Pancreas (tissue), 10 donors: ENCODE data around the gene ATRAID. TPM values are rescaled to one million over a fixed set of nuclear protein-coding genes. Genes with fewer than 3 reads are reported as not detected.

Experiments used
- ATAC-seq, 4 donors: fragments of 200-7000 bp; cut with Tn5 transposase; one replicate each; pipeline versions ENCODE4 v1.8.0 to v1.9.1; 2020; ENCODE audit warnings: mild to moderate bottlenecking in 4 of 4, moderate library complexity in 4 of 4
- DNase-seq, 6 donors: peaks; one replicate each; pipeline ENCODE4 v3.0.0-alpha.2; 2020
- FAIRE-seq: peaks from 2 replicates; lab custom pipeline; 2012; peaks lifted over from hg19 to GRCh38; lab: Jason Lieb, UNC
- H3K27ac ChIP-seq, 4 donors: fragments of 200-600 bp; sonication (generic); 1 replicate in 3 of 4; 2 replicates in 1 of 4; pipeline versions ENCODE4 v1.5.0 to v1.8.0; 2020
- H3K27me3 ChIP-seq, 4 donors: fragments of 200-600 bp; one replicate each; pipeline ENCODE4 v1.8.0; 2021
- H3K36me3 ChIP-seq, 3 donors: fragments of 200-600 bp; sonication (generic) in 1 of 3; one replicate each; pipeline versions ENCODE4 v1.5.0 to v1.8.0; 2020 to 2021
- H3K4me1 ChIP-seq, 3 donors: fragments of 200-600 bp; one replicate each; pipeline ENCODE4 v1.8.0; 2021
- H3K4me3 ChIP-seq, 4 donors: fragments of 200-600 bp; sonication (generic) in 2 of 4; one replicate each; pipeline versions ENCODE4 v1.5.0 to v1.8.0; 2020 to 2021
- H3K9me3 ChIP-seq, 4 donors: fragments of 200-600 bp; one replicate each; pipeline ENCODE4 v1.8.0; 2021
- CTCF ChIP-seq, 4 donors: fragments of 200-600 bp; sonication (generic) in 3 of 4; IDR thresholded peaks; one replicate each; pipeline versions ENCODE4 v1.5.0 to v1.8.0; 2021; ENCODE audit warnings: antibody characterized with exemption in 4 of 4
- WGBS, 2 donors: extraction: QIAGEN DNeasy Blood & Tissue Kit; methylation state at CpG; one replicate each; pipeline ENCODE4 v1.1.7; 2013; 5-methylcytosine and 5-hydroxymethylcytosine counted together
- intact Hi-C, 3 donors: fragments of 100-400 bp; cut with DNase I; formaldehyde crosslinking; loops; one replicate each; pipeline versions ENCODE4 v1.11.1 to v1.14.2; 2022
- polyA plus RNA-seq, 2 donors: library from polyadenylated mRNA; stranded (reverse); fragments of 200-250 nt; gene quantifications; one replicate each; pipeline ENCODE4 v1.2.3, GENCODE V29; 2013
- total RNA-seq, 6 donors: library from RNA; stranded (reverse); fragmentation: NEBNext Ultra II Directional in 4 of 6; extraction: Animal tissue kit (Norgen Biotek cat#: 25700) in 4 of 6; gene quantifications; one replicate each; pipeline versions ENCODE4 v1.2.1 to v1.2.4, GENCODE V29; 2021 to 2023
- donor health status: healthy with polysubstance abuse.
- donor health status: DM: no; HTN: no; CAD: no; lungs with moderate emphysema.
- donor health status: DM: no; HTN: no; CAD: no.
- donor health status: control.
- donor health status: control.
- donor health status: Bipolar disorder and iron deficiency.
- donor health status: DM: yes; HTN: yes; CAD: no.
- donor health status: DM: no; HTN: no; CAD: no.
- donor health status: DM: no; HTN: no; CAD: no.
- donor health status: DM: yes; HTN: yes; CAD: no.

ATRAID gene
- total and polyA plus RNA-seq, 8 donors, result 38.9 to 106 (median 52.6) TPM

GRCh38 chr2:27249159-27249890, 37.5 kb downstream of the ATRAID start:
- Histone ChIP-seq H3K4me1 (no peaks in the 10 kb centered on the region), H3K9me3 (no peaks in the 10 kb centered on the region), H3K4me3 (no peak overlapping the region), H3K36me3 (no peaks in the 10 kb centered on the region), H3K27me3 (no peaks in the 10 kb centered on the region), H3K27ac (no peak overlapping the region)
- DNase-seq (peak in 1 of 6 donors; percentile 22), FAIRE-seq (no peak), ATAC-seq (no peak)
- no peak for TF ChIP-seq CTCF (IDR thresholded peaks at IDR 0.05)
- 46 to 50% methylated on average over 12 of the region's 12 CpGs for WGBS, 2 donors
- intact Hi-C loops, result no loop called here

- H3K4me3 ChIP-seq, result no peak overlapping the region
- no peaks in the 10 kb centered on the region for H3K9me3 ChIP-seq
- TF ChIP-seq CTCF (IDR thresholded peaks at IDR 0.05), result peak; percentile 18 to 60 (median 37)
- H3K36me3 ChIP-seq, result no peaks in the 10 kb centered on the region
- WGBS, 2 donors, result 19 to 22% methylated on average over 22 of the region's 22 CpGs
- H3K4me1 ChIP-seq, result no peaks in the 10 kb centered on the region
- intact Hi-C loops, result no loop called here
- FAIRE-seq (no peak), DNase-seq (peak in 5 of 6 donors; percentile 25 to 84 (median 59)), ATAC-seq (peak; percentile 81 to 97 (median 86))
- no peaks in the 10 kb centered on the region for H3K27me3 ChIP-seq
- no peak overlapping the region for H3K27ac ChIP-seq
Observed at GRCh38 chr2:27249891-27250651, 38.2 kb downstream of the ATRAID start.

- 59 to 67% methylated on average over 13 of the region's 13 CpGs for WGBS, 2 donors
- H3K36me3 ChIP-seq, result no peaks in the 10 kb centered on the region
- FAIRE-seq (no peak), DNase-seq (peak in 1 of 6 donors; percentile 18), ATAC-seq (no peak)
- no peaks in the 10 kb centered on the region for H3K4me1 ChIP-seq
- H3K9me3 ChIP-seq, result no peaks in the 10 kb centered on the region
- no peak overlapping the region for H3K4me3 ChIP-seq
- H3K27me3 ChIP-seq, result no peaks in the 10 kb centered on the region
- intact Hi-C loops, result no loop called here
- H3K27ac ChIP-seq, result no peak overlapping the region
- TF ChIP-seq CTCF (IDR thresholded peaks at IDR 0.05), result no peak
Observed at GRCh38 chr2:27250652-27251379, 39.0 kb downstream of the ATRAID start.

- 71 to 79% methylated on average over 13 of the region's 13 CpGs for WGBS, 2 donors
- ATAC-seq, result no peak
- no peaks in the 10 kb centered on the region for H3K27me3 ChIP-seq
- intact Hi-C loops, result no loop called here
- H3K27ac ChIP-seq, result no peak overlapping the region
- no peak for FAIRE-seq
- no peaks in the 10 kb centered on the region for H3K36me3 ChIP-seq
- H3K4me1 ChIP-seq, result no peaks in the 10 kb centered on the region
- peak in 1 of 6 donors; percentile 33 for DNase-seq
- H3K4me3 ChIP-seq, result no peak overlapping the region
- no peak for TF ChIP-seq CTCF (IDR thresholded peaks at IDR 0.05)
- no peaks in the 10 kb centered on the region for H3K9me3 ChIP-seq
Observed at GRCh38 chr2:27251766-27252165, 39.9 kb downstream of the ATRAID start.
